ENCODE data around the gene UBALD1. TPM values are rescaled to one million over a fixed set of nuclear protein-coding genes. Genes with fewer than 3 reads are reported as not detected.
A peak's percentile ranks its signal among the peaks of the same experiment; 100 is the strongest.
"Not testable (repeated sequence)": the region's sequence is repeated elsewhere in the genome, so short reads cannot be mapped to it uniquely, and the experiment has no call there.

The UBALD1 gene
- total RNA-seq, 1 donor from 2014 or later: 23.4 TPM

- ChIA-PET POLR2A (no interaction called here), CTCF (no interaction called here)
- DNase-seq (no peak), ATAC-seq (ENCODE audit: low read depth) (no peak)
- peaks cover 76% of the 10 kb centered on the region for H3K36me3 Mint-ChIP-seq (ENCODE audit: low read depth)
- intact Hi-C loops (cut with micrococcal nuclease): no loop called here
- H3K27ac Mint-ChIP-seq: no peak overlapping the region
- no peak for TF ChIP-seq CTCF (IDR thresholded peaks at IDR 0.05)
- no peaks in the 10 kb centered on the region for H3K27me3 Mint-ChIP-seq
- no peaks in the 10 kb centered on the region for H3K9me3 Mint-ChIP-seq
- peaks cover 20% of the 10 kb centered on the region for H3K4me1 Mint-ChIP-seq
- H3K4me3 Mint-ChIP-seq: no peak overlapping the region
Measured at GRCh38 chr16:4654964-4655590, 40.4 kb upstream of the UBALD1 start.

- CTCF ChIA-PET: no interaction called here
- POLR2A ChIA-PET: no interaction called here
- TF ChIP-seq CTCF (IDR thresholded peaks at IDR 0.05): no peak
- no peak for DNase-seq
- Mint-ChIP-seq H3K27ac (no peak overlapping the region), H3K4me3 (no peak overlapping the region), H3K27me3 (no peaks in the 10 kb centered on the region), H3K9me3 (no peaks in the 10 kb centered on the region), H3K4me1 (peaks cover 22% of the 10 kb centered on the region), H3K36me3 (ENCODE audit: low read depth) (peaks cover 74% of the 10 kb centered on the region)
- intact Hi-C loops (cut with micrococcal nuclease): no loop called here
- ATAC-seq (ENCODE audit: low read depth): no peak
Measured at GRCh38 chr16:4654011-4654963, 39.6 kb upstream of the UBALD1 start.

GRCh38 chr16:4652561-4652960 lies 37.9 kb upstream of the UBALD1 start:
- intact Hi-C loops (cut with micrococcal nuclease): no loop called here
- H3K27ac Mint-ChIP-seq: no peak overlapping the region
- no peak overlapping the region for H3K4me3 Mint-ChIP-seq
- ChIA-PET POLR2A (no interaction called here), CTCF (no interaction called here)
- peaks cover 68% of the 10 kb centered on the region for H3K36me3 Mint-ChIP-seq (ENCODE audit: low read depth)
- H3K4me1 Mint-ChIP-seq: peaks cover 27% of the 10 kb centered on the region
- no peak for ATAC-seq (ENCODE audit: low read depth)
- no peak for TF ChIP-seq CTCF (IDR thresholded peaks at IDR 0.05)
- H3K9me3 Mint-ChIP-seq: no peaks in the 10 kb centered on the region
- no peaks in the 10 kb centered on the region for H3K27me3 Mint-ChIP-seq
- no peak for DNase-seq

GRCh38 chr16:4651827-4652226 lies 37.1 kb upstream of the UBALD1 start:
- ChIA-PET CTCF (no interaction called here), POLR2A (interaction anchor here (0.8 kb wide), 1 partner anchor 497 kb away, joined by 3 read pairs; no protein-coding TSS in a partner anchor)
- no peak for TF ChIP-seq CTCF (IDR thresholded peaks at IDR 0.05)
- peak; percentile 82 for ATAC-seq (ENCODE audit: low read depth)
- Mint-ChIP-seq H3K4me3 (no peak overlapping the region), H3K4me1 (peaks cover 27% of the 10 kb centered on the region), H3K9me3 (no peaks in the 10 kb centered on the region), H3K36me3 (ENCODE audit: low read depth) (peaks cover 61% of the 10 kb centered on the region), H3K27me3 (no peaks in the 10 kb centered on the region), H3K27ac (peak overlapping the region; percentile 61)
- intact Hi-C loops (cut with micrococcal nuclease): loop anchor here (2.0 kb wide), 2 partner anchors 27 to 41 kb away; partner anchors contain the start of genes MGRN1 and NUDT16L1
- DNase-seq: peak; percentile 41

- CTCF ChIA-PET: interaction anchor here (0.9 to 1.2 kb wide), 5 partner anchors 27 to 325 kb away, joined by 3 to 6 read pairs (median 3); partner anchors contain the start of gene MGRN1
- ATAC-seq (ENCODE audit: low read depth) (peak; percentile 52), DNase-seq (peak; percentile 61)
- H3K4me3 Mint-ChIP-seq, H3K27ac Mint-ChIP-seq, POLR2A ChIA-PET, H3K9me3 Mint-ChIP-seq, H3K27me3 Mint-ChIP-seq: not testable (repeated sequence)
- intact Hi-C loops (cut with micrococcal nuclease): loop anchor here (1.0 to 2.0 kb wide), 4 partner anchors 26 to 144 kb away; partner anchors contain the start of genes MGRN1 and NUDT16L1
- Mint-ChIP-seq H3K36me3 (ENCODE audit: low read depth) (peaks cover 55% of the 10 kb centered on the region), H3K4me1 (peaks cover 27% of the 10 kb centered on the region)
Measured at GRCh38 chr16:4650443-4651074, 35.9 kb upstream of the UBALD1 start.

All from activated B cell treated with CpG ODN at 0.5 μM for 24 hours (primary cell).